Muscle of leg (tissue), 11 donors: ENCODE measurements around the gene ADORA1. TPM values are rescaled to one million over a fixed set of nuclear protein-coding genes. Genes with fewer than 3 reads are reported as not detected.

Experiments used
- DNase-seq: peaks from one replicate; pipeline ENCODE4 v3.0.0; 2013
- H3K27ac ChIP-seq: one replicate; pipeline ENCODE4 v1.5.1; 2013; ENCODE audit warnings: mild to moderate bottlenecking, low read length, control low read depth
- H3K27me3 ChIP-seq: one replicate; pipeline ENCODE4 v1.6.1; 2013; ENCODE audit warnings: low read length; ENCODE audit not compliant: control insufficient read depth, insufficient read depth
- H3K36me3 ChIP-seq: one replicate; pipeline ENCODE4 v1.6.1; 2013; ENCODE audit warnings: low read length; ENCODE audit not compliant: control insufficient read depth, insufficient read depth
- H3K4me1 ChIP-seq: one replicate; pipeline ENCODE4 v1.6.1; 2013; ENCODE audit warnings: low read length; ENCODE audit not compliant: control insufficient read depth, insufficient read depth
- H3K4me3 ChIP-seq: one replicate; pipeline ENCODE4 v1.5.1; 2013; ENCODE audit warnings: low read length, control low read depth
- H3K9me3 ChIP-seq: replicated peaks from 2 replicates; pipeline ENCODE4 v1.6.1; 2013; ENCODE audit warnings: low read depth, low read length; ENCODE audit not compliant: control insufficient read depth
- WGBS: methylation state at CpG from one replicate; pipeline ENCODE4 v1.1.5; 2013; ENCODE audit warnings: missing lambda C conversion rate; ENCODE audit not compliant: insufficient coverage; 5-methylcytosine and 5-hydroxymethylcytosine counted together
- polyA plus RNA-seq, 8 donors: library from polyadenylated mRNA; unstranded; fragments of 120-200 nt; gene quantifications; one replicate each; pipeline versions ENCODE4 v1.2.1 to v1.2.3, GENCODE V29; 2013; ENCODE audit warnings: inconsistent platforms in 1 of 8, low replicate concordance in 1 of 8; ENCODE audit not compliant: insufficient read length in 8 of 8, insufficient read depth in 1 of 8
- total RNA-seq: library from RNA; stranded (reverse); fragments of 120-200 nt; gene quantifications from one replicate; pipeline ENCODE4 v1.2.4, GENCODE V29; 2013

The ADORA1 gene
- total and polyA plus RNA-seq, 9 donors: 2.0 to 5.6 (median 4.6) TPM

GRCh38 chr1:203084588-203085527 is 42.7 kb upstream of the ADORA1 start:
- Histone ChIP-seq H3K9me3 (no peaks in the 10 kb centered on the region), H3K4me1 (peaks cover 59% of the 10 kb centered on the region), H3K4me3 (peak overlapping the region; percentile 72), H3K36me3 (peaks cover 18% of the 10 kb centered on the region), H3K27me3 (peaks cover 12% of the 10 kb centered on the region), H3K27ac (peak overlapping the region; percentile 93)
- WGBS: 88% methylated on average over 9 of the region's 14 CpGs
- no peak for DNase-seq

- peak within 1 kb of the TSS; percentile 93 for H3K27ac ChIP-seq
- peaks cover 18% of the 10 kb centered on the region for H3K36me3 ChIP-seq
- peaks cover 8% of the 10 kb centered on the region for H3K27me3 ChIP-seq
- WGBS: 86% methylated on average over 9 of the region's 36 CpGs
- H3K4me1 ChIP-seq: peaks cover 68% of the 10 kb centered on the region
- H3K9me3 ChIP-seq: no peaks in the 10 kb centered on the region
- peak within 1 kb of the TSS; percentile 72 for H3K4me3 ChIP-seq
- DNase-seq: peak; percentile 86
Observed at GRCh38 chr1:203085528-203086406, 41.8 kb upstream of the ADORA1 start, which contains the start of gene MYOG. MYOG (minus strand) TSS chr1:203086012; CDS start chr1:203085961, 51 bp downstream.

- Histone ChIP-seq H3K36me3 (peaks cover 16% of the 10 kb centered on the region), H3K4me3 (no peak overlapping the region), H3K27ac (peak overlapping the region; percentile 93), H3K27me3 (no peaks in the 10 kb centered on the region), H3K9me3 (no peaks in the 10 kb centered on the region), H3K4me1 (peaks cover 76% of the 10 kb centered on the region)
- DNase-seq: no peak
- 76% methylated on average over 9 of the region's 11 CpGs for WGBS
Observed at GRCh38 chr1:203086992-203087763, 40.3 kb upstream of the ADORA1 start.

DNA sequence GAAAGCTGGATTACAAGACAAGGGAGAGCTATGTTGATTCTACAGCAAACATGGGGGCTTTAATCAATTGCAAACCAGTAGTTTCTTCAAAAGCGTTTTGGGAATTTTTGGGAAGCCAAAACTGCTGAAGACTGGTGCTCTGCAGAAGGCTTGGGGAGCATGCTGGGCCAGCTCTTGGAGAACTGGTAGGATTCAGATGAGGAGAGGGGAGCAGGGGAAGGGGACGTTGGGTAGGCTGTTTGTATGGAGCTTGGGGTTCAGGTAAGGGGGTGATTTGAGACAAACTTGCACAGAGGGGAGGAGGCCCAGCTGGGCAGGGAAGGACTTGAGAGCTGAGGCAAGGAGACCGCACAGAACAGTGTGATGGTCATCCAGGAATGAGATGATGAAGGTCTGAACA is 39.1 kb upstream of the ADORA1 start:
- H3K4me3 ChIP-seq: no peak overlapping the region
- DNase-seq: no peak
- H3K4me1 ChIP-seq: peaks cover 70% of the 10 kb centered on the region
- no peaks in the 10 kb centered on the region for H3K9me3 ChIP-seq
- H3K36me3 ChIP-seq: peaks cover 10% of the 10 kb centered on the region
- no peak overlapping the region for H3K27ac ChIP-seq
- 97% methylated on average over 3 of the region's 3 CpGs for WGBS
- H3K27me3 ChIP-seq: no peaks in the 10 kb centered on the region

- no peaks in the 10 kb centered on the region for H3K27me3 ChIP-seq
- peak overlapping the region; percentile 81 for H3K27ac ChIP-seq
- H3K36me3 ChIP-seq: peaks cover 3% of the 10 kb centered on the region
- no peak overlapping the region for H3K4me3 ChIP-seq
- H3K9me3 ChIP-seq: no peaks in the 10 kb centered on the region
- peaks cover 68% of the 10 kb centered on the region for H3K4me1 ChIP-seq
- no peak for DNase-seq
- WGBS: 83% methylated on average over 2 of the region's 7 CpGs
Observed at GRCh38 chr1:203089001-203089650, 38.4 kb upstream of the ADORA1 start.

DNA sequence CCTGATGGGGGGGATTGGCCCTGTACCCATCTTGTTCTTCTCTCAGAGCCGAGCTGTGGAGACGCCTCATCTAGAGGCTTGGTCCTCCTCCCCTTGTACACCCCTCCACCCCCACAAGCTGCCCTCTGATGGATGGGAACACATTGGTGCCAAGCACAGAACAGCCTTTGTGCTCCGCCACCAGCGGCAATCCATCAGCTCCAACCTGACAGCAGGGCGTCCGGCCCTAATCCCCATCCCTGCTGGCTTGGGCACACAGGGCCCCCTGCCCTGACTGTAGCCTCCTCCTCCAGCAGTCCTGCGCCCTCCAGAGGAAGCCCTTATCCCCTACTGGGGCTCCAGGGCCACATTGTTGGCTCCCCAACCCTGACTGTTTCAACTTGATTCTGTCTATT is 37.9 kb upstream of the ADORA1 start:
- no peaks in the 10 kb centered on the region for H3K36me3 ChIP-seq
- peaks cover 68% of the 10 kb centered on the region for H3K4me1 ChIP-seq
- no peak overlapping the region for H3K4me3 ChIP-seq
- no peaks in the 10 kb centered on the region for H3K27me3 ChIP-seq
- H3K27ac ChIP-seq: peak overlapping the region; percentile 81
- peaks cover 4% of the 10 kb centered on the region for H3K9me3 ChIP-seq
- peak; percentile 84 for DNase-seq
- 40% methylated on average over 6 of the region's 7 CpGs for WGBS

- peak; percentile 48 for DNase-seq
- H3K4me1 ChIP-seq: peaks cover 64% of the 10 kb centered on the region
- H3K36me3 ChIP-seq: no peaks in the 10 kb centered on the region
- no peak overlapping the region for H3K4me3 ChIP-seq
- peak overlapping the region; percentile 65 for H3K27ac ChIP-seq
- WGBS: 46% methylated on average over 5 of the region's 6 CpGs
- H3K9me3 ChIP-seq: peaks cover 14% of the 10 kb centered on the region
- no peaks in the 10 kb centered on the region for H3K27me3 ChIP-seq
Observed at GRCh38 chr1:203090421-203091198, 36.9 kb upstream of the ADORA1 start.

GRCh38 chr1:203091199-203091477 is 36.4 kb upstream of the ADORA1 start:
- WGBS: no CpG with 5 or more reads among the region's 4 CpGs
- DNase-seq: no peak
- no peak overlapping the region for H3K4me3 ChIP-seq
- H3K27ac ChIP-seq: peak overlapping the region; percentile 65
- no peaks in the 10 kb centered on the region for H3K27me3 ChIP-seq
- H3K36me3 ChIP-seq: no peaks in the 10 kb centered on the region
- peaks cover 14% of the 10 kb centered on the region for H3K9me3 ChIP-seq
- H3K4me1 ChIP-seq: peaks cover 60% of the 10 kb centered on the region
